ENCODE data around the gene OPCML. TPM values are rescaled to one million over a fixed set of nuclear protein-coding genes. Genes with fewer than 3 reads are reported as not detected.
A peak's percentile ranks its signal among the peaks of the same experiment; 100 is the strongest.

The OPCML gene
- total RNA-seq, 1 donor from 2014 or later, result not detected

- Histone ChIP-seq H3K27ac (no peak overlapping the region), H3K4me1 (no peaks in the 10 kb centered on the region), H3K27me3 (no peaks in the 10 kb centered on the region), H3K4me3 (no peak overlapping the region), H3K36me3 (no peaks in the 10 kb centered on the region), H3K9me3 (no peaks in the 10 kb centered on the region)
- intact Hi-C loops (cut with DNase I), result no loop called here
- no peak for DNase-seq (ENCODE audit: low spot score in 2 of 2)
- peak in 2 of 3 experiments; percentile 48 to 63 for TF ChIP-seq CTCF (IDR thresholded peaks at IDR 0.05)
Observed at GRCh38 chr11:133163463-133164419, 368.6 kb downstream of the OPCML start.

- Histone ChIP-seq H3K4me1 (no peaks in the 10 kb centered on the region), H3K4me3 (no peak overlapping the region), H3K9me3 (no peaks in the 10 kb centered on the region), H3K27me3 (no peaks in the 10 kb centered on the region), H3K27ac (no peak overlapping the region), H3K36me3 (no peaks in the 10 kb centered on the region)
- intact Hi-C loops (cut with DNase I), result no loop called here
- no peak for DNase-seq (ENCODE audit: low spot score in 2 of 2)
- TF ChIP-seq CTCF (IDR thresholded peaks at IDR 0.05), result no peak
Observed at GRCh38 chr11:133162227-133162626, 370.1 kb downstream of the OPCML start.

- intact Hi-C loops (cut with DNase I), result no loop called here
- no peak for DNase-seq (ENCODE audit: low spot score in 2 of 2)
- H3K4me1 ChIP-seq, result no peaks in the 10 kb centered on the region
- no peaks in the 10 kb centered on the region for H3K9me3 ChIP-seq
- no peak overlapping the region for H3K27ac ChIP-seq
- no peaks in the 10 kb centered on the region for H3K36me3 ChIP-seq
- H3K4me3 ChIP-seq, result no peak overlapping the region
- no peaks in the 10 kb centered on the region for H3K27me3 ChIP-seq
- no peak for TF ChIP-seq CTCF (IDR thresholded peaks at IDR 0.05)
Observed at GRCh38 chr11:133160754-133161153, 371.5 kb downstream of the OPCML start.

- intact Hi-C loops (cut with DNase I), result no loop called here
- Histone ChIP-seq H3K4me1 (no peaks in the 10 kb centered on the region), H3K4me3 (no peak overlapping the region), H3K9me3 (no peaks in the 10 kb centered on the region), H3K27me3 (no peaks in the 10 kb centered on the region), H3K27ac (no peak overlapping the region), H3K36me3 (no peaks in the 10 kb centered on the region)
- TF ChIP-seq CTCF (IDR thresholded peaks at IDR 0.05), result no peak
- no peak for DNase-seq (ENCODE audit: low spot score in 2 of 2)
Observed at GRCh38 chr11:133156986-133157745, 375.1 kb downstream of the OPCML start.

GRCh38 chr11:133154781-133155180, 377.5 kb downstream of the OPCML start:
- DNase-seq (ENCODE audit: low spot score in 2 of 2), result no peak
- H3K36me3 ChIP-seq, result no peaks in the 10 kb centered on the region
- H3K27ac ChIP-seq, result no peak overlapping the region
- H3K27me3 ChIP-seq, result no peaks in the 10 kb centered on the region
- TF ChIP-seq CTCF (IDR thresholded peaks at IDR 0.05), result no peak
- H3K4me1 ChIP-seq, result no peaks in the 10 kb centered on the region
- H3K4me3 ChIP-seq, result no peak overlapping the region
- H3K9me3 ChIP-seq, result no peaks in the 10 kb centered on the region
- intact Hi-C loops (cut with DNase I), result no loop called here
